GM21447 (cell line): ENCODE data around the gene LAMB3.
"Not testable (repeated sequence)": the region's sequence is repeated elsewhere in the genome, so short reads cannot be mapped to it uniquely, and the experiment has no call there.

Experiments used
- ATAC-seq: cut with Tn5 transposase; IDR thresholded peaks from one replicate; pipeline ENCODE4 v1.9.1; 2021; ENCODE audit not compliant: unreplicated experiment

The LAMB3 gene

GRCh38 chr1:209652121-209652735, at the start of gene LAMB3:
Gene LAMB3 (minus strand): TSS chr1:209652425. CDS start chr1:209650944, 1,481 bp downstream.
- ATAC-seq, result no peak

- ATAC-seq, result not testable (repeated sequence)
Observed at GRCh38 chr1:209700686-209701085, 48.5 kb upstream of the LAMB3 start.

GRCh38 chr1:209697126-209697525, 44.9 kb upstream of the LAMB3 start:
- ATAC-seq, result no peak

GRCh38 chr1:209696673-209697072, 44.4 kb upstream of the LAMB3 start:
- no peak for ATAC-seq

- ATAC-seq, result no peak
Observed at GRCh38 chr1:209692745-209693504, 40.7 kb upstream of the LAMB3 start.

GRCh38 chr1:209692296-209692695, 40.1 kb upstream of the LAMB3 start:
- no peak for ATAC-seq

- ATAC-seq, result no peak
Observed at GRCh38 chr1:209691237-209691636, 39.0 kb upstream of the LAMB3 start.

GRCh38 chr1:209689477-209689876, 37.3 kb upstream of the LAMB3 start:
- no peak for ATAC-seq

- no peak for ATAC-seq
Observed at GRCh38 chr1:209688746-209689234, 36.6 kb upstream of the LAMB3 start.

GRCh38 chr1:209686322-209686721, 34.1 kb upstream of the LAMB3 start:
- no peak for ATAC-seq

GRCh38 chr1:209685821-209686220, 33.6 kb upstream of the LAMB3 start:
- ATAC-seq, result peak; percentile 84

GRCh38 chr1:209678981-209679539, 26.8 kb upstream of the LAMB3 start:
- no peak for ATAC-seq

GRCh38 chr1:209675565-209676154, 23.4 kb upstream of the LAMB3 start:
- ATAC-seq, result no peak

- ATAC-seq, result no peak
Observed at GRCh38 chr1:209674957-209675564, 22.8 kb upstream of the LAMB3 start, which contains the start of gene G0S2. Gene G0S2 (plus strand): TSS chr1:209675412. CDS start chr1:209675685, 273 bp downstream.

- no peak for ATAC-seq
Observed at GRCh38 chr1:209673631-209674417, 21.6 kb upstream of the LAMB3 start.

GRCh38 chr1:209672705-209673630, 20.7 kb upstream of the LAMB3 start:
- peak; percentile 96 for ATAC-seq

GRCh38 chr1:209670441-209671082, 18.3 kb upstream of the LAMB3 start:
- no peak for ATAC-seq

- no peak for ATAC-seq
Observed at GRCh38 chr1:209667708-209668107, 15.5 kb upstream of the LAMB3 start.

- ATAC-seq, result no peak
Observed at GRCh38 chr1:209667103-209667502, 14.9 kb upstream of the LAMB3 start.
